ENCODE measurements around the gene MYO15B. TPM values are rescaled to one million over a fixed set of nuclear protein-coding genes. Genes with fewer than 3 reads are reported as not detected.

Gene MYO15B
- total RNA-seq, result 1 to 10 TPM; 1.4 to 3.7 TPM

DNA sequence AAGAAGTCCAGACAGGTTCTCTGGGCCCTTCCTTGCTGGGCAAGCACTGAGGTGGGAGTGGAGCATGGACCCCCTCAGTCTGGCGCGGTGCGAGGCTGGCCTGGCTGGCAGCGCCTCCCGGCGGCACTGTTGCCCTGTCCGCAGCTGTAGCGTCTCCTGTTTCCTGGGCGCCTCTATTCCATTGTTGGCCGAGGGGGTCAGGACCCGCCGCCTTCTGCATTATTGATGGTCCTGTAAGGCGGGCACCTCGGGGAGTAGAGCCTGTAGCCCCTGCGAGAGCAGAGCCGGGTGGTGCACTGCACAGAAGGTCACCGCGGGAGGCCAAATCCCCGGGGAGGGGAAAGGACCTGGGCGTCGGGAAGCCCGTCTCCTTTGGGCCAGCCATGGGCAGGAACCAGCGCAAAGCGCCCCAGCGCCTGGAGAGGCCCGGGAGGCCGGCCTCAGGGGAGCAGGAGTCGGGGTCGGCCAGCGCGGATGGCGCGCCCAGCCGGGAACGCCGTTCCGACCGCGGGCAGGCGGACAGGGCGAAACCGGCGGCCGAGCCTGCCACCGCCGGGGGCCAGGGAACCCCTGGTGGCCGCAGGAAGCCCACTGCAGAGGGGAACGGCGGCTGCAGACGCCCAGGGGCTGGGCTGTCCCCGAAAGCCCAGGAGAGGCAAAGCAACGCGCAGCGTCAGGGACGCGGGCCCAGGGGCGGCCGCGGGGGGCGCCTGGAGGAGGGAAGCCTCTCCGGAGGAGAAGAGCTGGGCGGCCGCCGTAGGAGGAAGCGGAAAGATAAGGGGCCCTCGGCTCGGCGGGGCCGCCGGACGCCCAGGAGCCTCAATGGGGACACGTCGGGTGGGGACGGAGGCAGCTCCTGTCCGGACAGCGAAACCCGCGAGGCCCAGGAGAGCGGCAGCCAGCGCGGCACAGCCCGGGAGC lies at the start of gene MYO15B:
MYO15B (plus strand) TSS at position 126 of the 921 bp plus-strand sequence; CDS start at position 384, 258 bp downstream.

DNA sequence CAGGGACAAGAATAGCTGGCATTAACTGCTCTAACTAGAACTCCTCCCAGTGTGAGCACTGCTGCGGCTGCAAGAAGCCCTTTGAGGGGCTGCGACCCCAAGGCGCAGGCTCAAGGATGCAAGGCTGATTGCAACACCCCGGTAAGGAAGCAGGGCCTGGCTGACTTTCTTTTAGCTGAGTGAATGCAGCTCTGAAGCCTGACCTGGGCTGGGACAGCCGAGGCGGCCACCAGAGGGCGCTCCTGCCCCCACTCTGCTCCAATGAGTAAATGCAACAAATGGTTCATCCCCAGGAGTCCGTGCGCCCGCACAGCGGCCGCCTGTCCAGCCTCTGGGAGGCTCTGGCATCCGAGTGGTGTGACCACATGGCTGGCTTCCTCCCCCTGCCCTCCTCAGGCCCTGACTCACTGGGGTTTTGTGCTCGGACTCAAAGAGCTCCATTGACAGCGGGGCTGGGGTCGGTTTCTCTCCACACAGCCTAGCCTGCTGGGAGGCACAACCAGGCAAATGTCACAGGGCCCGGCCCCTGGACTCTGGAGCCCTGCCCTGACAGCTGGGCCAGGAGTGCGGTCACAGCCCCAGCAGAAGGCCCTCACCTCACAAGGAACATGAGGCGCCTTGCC lies 45.4 kb downstream of the MYO15B start, which contains the start of gene SMIM5:
SMIM5 (plus strand) TSS at position 572 of the 623 bp plus-strand sequence. CDS start 6,768 bp downstream, outside the sequence.

DNA sequence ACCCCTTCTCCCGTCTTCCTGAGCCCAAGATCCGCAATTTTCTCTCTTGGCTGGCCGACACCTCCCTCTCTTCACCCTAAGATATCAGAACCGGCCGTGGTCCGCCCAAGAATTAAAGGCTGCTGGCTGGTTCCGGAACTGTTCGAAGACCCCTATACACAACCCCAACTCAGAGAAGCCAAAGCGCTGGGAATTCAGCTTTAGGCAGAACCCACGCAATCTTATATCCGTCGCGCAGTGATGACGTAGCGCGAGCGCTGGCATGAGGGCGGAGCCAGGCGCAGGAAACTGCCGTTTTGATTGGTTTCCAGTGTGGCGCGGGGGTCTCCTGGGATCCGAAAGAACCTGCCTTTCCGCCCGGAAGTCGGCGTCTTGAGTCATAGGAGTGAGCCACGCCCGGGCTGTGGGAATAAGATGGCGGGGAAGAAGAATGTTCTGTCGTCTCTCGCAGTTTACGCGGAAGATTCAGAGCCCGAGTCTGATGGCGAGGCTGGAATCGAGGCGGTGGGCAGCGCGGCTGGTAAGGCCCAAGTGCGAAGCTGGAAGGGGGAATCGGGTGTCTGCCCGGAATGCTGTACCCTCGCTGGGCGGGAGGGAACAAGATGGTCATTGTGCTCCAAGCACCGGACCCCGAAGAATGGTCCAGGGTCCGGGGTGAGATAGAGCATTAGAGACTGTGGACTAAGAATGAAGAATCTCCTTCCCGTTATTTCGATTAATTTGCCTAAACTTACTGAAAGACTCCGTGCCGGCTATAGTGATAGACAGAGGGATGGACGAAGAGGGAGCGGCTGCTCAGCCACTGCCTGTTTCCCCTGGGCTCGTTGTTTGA lies 79.6 kb downstream of the MYO15B start, which contains the start of the genes RECQL5 and SAP30BP:
RECQL5 (minus strand) TSS at position 196 of the 832 bp plus-strand sequence. CDS start 597 bp downstream, outside the sequence.
SAP30BP (plus strand) TSS at position 380 of the 832 bp plus-strand sequence; CDS start at position 415, 35 bp downstream.

Other genes with a start within 250 kb of the MYO15B start
- 10 to 100 TPM; 70.5 to 91.6 TPM for gene GRB2, start 182.1 kb upstream of the MYO15B start, total RNA-seq
- 10 to 100 TPM; 33.0 to 58.5 TPM for gene TMEM94, start 131.2 kb upstream of the MYO15B start, total RNA-seq
- gene CASKIN2, start 72.3 kb upstream of the MYO15B start, total RNA-seq, result 1 to 10 TPM; 7.7 to 8.9 TPM
- 10 to 100 TPM; 11.0 to 15.0 TPM for gene TSEN54, start 71.3 kb upstream of the MYO15B start, total RNA-seq
- 1 to 10 TPM in 1 of 2 donors, under 1 TPM in 1; 0.69 to 2.0 TPM for gene LLGL2, start 62.1 kb upstream of the MYO15B start, total RNA-seq
- under 1 TPM; 0.33 to 0.34 TPM for gene SMIM5, start 45.6 kb downstream of the MYO15B start, total RNA-seq
- 10 to 100 TPM; 22.4 to 24.3 TPM for gene RECQL5, start 79.4 kb downstream of the MYO15B start, total RNA-seq
- 10 to 100 TPM; 52.7 to 73.6 TPM for gene SAP30BP, start 79.5 kb downstream of the MYO15B start, total RNA-seq
- gene ITGB4, start 133.7 kb downstream of the MYO15B start, total RNA-seq, result under 1 TPM; under 0.01 to 0.69 TPM
- gene GALK1, start 177.4 kb downstream of the MYO15B start, total RNA-seq, result 10 to 100 TPM; 48.9 to 77.9 TPM
- 10 to 100 TPM; 27.9 to 31.6 TPM for gene UNK, start 197.0 kb downstream of the MYO15B start, total RNA-seq

All from melanocyte of skin (primary cell).